Measurements from ENCODE around the gene L3MBTL2. TPM values are rescaled to one million over a fixed set of nuclear protein-coding genes. Genes with fewer than 3 reads are reported as not detected.
A peak's percentile ranks its signal among the peaks of the same experiment; 100 is the strongest.

L3MBTL2 gene
- total RNA-seq, 1 donor from 2014 or later = 32.7 TPM

- Mint-ChIP-seq H3K4me3 (no peak overlapping the region), H3K4me1 (ENCODE audit: unreplicated experiment) (no peaks in the 10 kb centered on the region), H3K27ac (peak overlapping the region; percentile 11), H3K9me3 (peaks cover 3% of the 10 kb centered on the region), H3K27me3 (no peaks in the 10 kb centered on the region), H3K36me3 (peaks cover 22% of the 10 kb centered on the region)
- TF ChIP-seq CTCF (conservative IDR thresholded peaks at IDR 0.05) = no peak
- peak; percentile 44 for DNase-seq (ENCODE audit: extremely low spot score, unreplicated experiment)
Observed at GRCh38 chr22:41181349-41182241, 23.5 kb upstream of the L3MBTL2 start.

- H3K9me3 Mint-ChIP-seq = peaks cover 3% of the 10 kb centered on the region
- H3K4me1 Mint-ChIP-seq (ENCODE audit: unreplicated experiment) = no peaks in the 10 kb centered on the region
- DNase-seq (ENCODE audit: extremely low spot score, unreplicated experiment) = peak; percentile 8
- no peak for TF ChIP-seq CTCF (conservative IDR thresholded peaks at IDR 0.05)
- peaks cover 8% of the 10 kb centered on the region for H3K36me3 Mint-ChIP-seq
- H3K27me3 Mint-ChIP-seq = no peaks in the 10 kb centered on the region
- no peak overlapping the region for H3K27ac Mint-ChIP-seq
- no peak overlapping the region for H3K4me3 Mint-ChIP-seq
Observed at GRCh38 chr22:41184679-41185078, 20.4 kb upstream of the L3MBTL2 start.

GRCh38 chr22:41191467-41191866, 13.6 kb upstream of the L3MBTL2 start:
- Mint-ChIP-seq H3K27me3 (peaks cover 5% of the 10 kb centered on the region), H3K4me3 (no peak overlapping the region), H3K27ac (no peak overlapping the region), H3K4me1 (ENCODE audit: unreplicated experiment) (no peaks in the 10 kb centered on the region), H3K9me3 (no peaks in the 10 kb centered on the region), H3K36me3 (no peaks in the 10 kb centered on the region)
- no peak for DNase-seq (ENCODE audit: extremely low spot score, unreplicated experiment)
- TF ChIP-seq CTCF (conservative IDR thresholded peaks at IDR 0.05) = no peak

- Mint-ChIP-seq H3K27ac (no peak overlapping the region), H3K27me3 (peaks cover 18% of the 10 kb centered on the region), H3K4me3 (peak overlapping the region; percentile 13), H3K36me3 (no peaks in the 10 kb centered on the region), H3K9me3 (no peaks in the 10 kb centered on the region), H3K4me1 (ENCODE audit: unreplicated experiment) (peaks cover 7% of the 10 kb centered on the region)
- no peak for TF ChIP-seq CTCF (conservative IDR thresholded peaks at IDR 0.05)
- DNase-seq (ENCODE audit: extremely low spot score, unreplicated experiment) = no peak
Observed at GRCh38 chr22:41193829-41194228, 11.3 kb upstream of the L3MBTL2 start.

GRCh38 chr22:41197038-41197972, 7.8 kb upstream of the L3MBTL2 start:
- Mint-ChIP-seq H3K27me3 (peaks cover 32% of the 10 kb centered on the region), H3K36me3 (no peaks in the 10 kb centered on the region), H3K4me1 (ENCODE audit: unreplicated experiment) (peaks cover 11% of the 10 kb centered on the region), H3K27ac (peak overlapping the region; percentile 93), H3K9me3 (no peaks in the 10 kb centered on the region), H3K4me3 (peak overlapping the region; percentile 97)
- peak; percentile 87 for DNase-seq (ENCODE audit: extremely low spot score, unreplicated experiment)
- TF ChIP-seq CTCF (conservative IDR thresholded peaks at IDR 0.05) = no peak

Measured in type B pancreatic cell (in vitro differentiated cells).